Stimulated activated CD8-positive, alpha-beta memory T cell treated with anti-CD3 and anti-CD28 coated beads, Interleukin-7, amount 100 ng/mL, for 1 hour (primary cell): ENCODE results near the gene DCLK1.

Experiments used
- DNase-seq, 2 donors: peaks; one replicate each; pipeline ENCODE4 v3.0.0-alpha.2; 2020; ENCODE audit warnings: low read depth in 2 of 2

The DCLK1 gene

DNA sequence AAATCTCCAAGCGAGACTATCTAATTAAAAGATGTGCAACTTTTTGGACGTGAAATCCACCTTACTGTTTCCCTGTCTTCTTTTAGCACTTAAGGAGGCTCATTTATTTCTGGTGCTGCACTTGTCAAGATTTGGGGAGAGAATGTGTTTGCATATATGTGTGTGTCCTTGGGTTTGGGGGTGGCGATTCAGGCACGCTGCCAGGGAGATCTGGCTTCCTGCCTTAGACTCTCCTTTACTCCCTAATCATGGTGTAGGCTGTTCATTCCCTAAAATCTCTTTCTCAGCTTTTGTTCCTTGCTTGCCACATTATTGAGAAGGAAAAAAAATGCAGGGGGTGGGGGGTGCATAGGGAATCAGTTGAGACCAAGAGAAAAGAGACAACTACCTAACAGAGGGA, 271.2 kb downstream of the DCLK1 start:
- DNase-seq = no peak

DNA sequence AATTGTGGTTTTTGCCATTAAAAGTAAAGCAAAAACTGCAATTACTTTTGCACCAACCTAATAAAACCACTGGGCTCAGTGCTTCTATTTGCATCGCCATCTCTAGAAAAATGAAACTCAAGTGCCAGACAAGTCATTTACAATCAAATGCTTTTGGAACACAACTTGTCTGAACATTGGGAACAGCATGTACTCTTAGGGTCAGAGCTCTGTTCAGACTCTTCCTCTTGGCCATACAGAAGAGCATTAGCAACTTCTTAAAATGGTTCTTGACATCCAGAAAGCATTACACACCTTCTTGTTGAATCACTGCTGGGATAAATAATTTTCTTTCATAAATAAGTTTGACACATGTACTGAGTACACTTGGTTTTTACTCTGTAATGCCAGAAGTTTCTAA, 272.5 kb downstream of the DCLK1 start:
- no peak for DNase-seq

GRCh38 chr13:35857769-35858168, 273.4 kb downstream of the DCLK1 start:
- DNase-seq = no peak

DNA sequence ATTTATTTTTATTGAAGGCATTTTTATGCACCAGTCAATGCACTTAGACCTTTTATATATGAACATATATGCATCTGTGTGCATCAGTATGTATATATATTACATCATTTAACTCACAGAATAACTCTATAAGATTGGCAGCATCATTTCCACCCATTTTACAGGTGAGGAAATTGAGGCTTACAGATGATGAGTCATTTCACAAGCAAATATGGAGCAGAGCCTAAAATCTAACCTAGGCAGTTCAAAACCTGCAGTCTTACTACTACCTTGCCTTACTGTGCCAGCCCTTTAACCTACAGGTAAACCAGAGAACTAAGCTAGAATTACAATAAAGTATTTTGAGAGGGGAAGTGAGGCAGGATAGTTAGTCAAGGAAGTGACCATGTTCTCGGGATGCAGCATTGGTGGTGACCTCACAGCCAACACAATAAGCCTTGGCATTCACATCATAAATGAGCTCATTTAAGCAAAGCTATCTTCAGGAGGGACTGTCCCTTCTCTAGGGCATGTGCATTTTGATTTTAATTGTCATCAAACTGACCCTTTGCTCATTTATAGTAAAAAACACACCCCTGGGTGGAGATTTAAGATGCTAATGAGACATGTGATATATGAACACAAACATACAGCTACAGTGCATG, 274.3 kb downstream of the DCLK1 start:
- DNase-seq = no peak

DNA sequence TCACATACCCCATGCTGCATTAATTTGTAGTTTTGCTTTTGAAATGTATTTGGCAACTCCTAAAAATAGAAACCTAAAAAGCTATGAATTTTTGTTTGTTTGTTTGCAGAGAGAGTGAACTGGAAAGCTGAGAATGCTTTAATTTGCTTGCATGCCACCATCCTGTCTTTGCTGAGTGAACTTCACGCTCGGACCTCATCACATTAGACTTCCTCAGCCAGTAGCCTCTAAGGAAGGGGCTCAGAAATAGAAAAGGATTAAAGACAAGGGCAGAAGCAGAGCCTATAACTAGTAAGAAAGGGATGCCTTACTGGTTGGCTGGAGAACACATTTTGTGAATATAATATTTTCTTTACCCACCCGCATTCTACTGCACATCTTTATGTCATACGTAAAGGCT, 275.1 kb downstream of the DCLK1 start:
- DNase-seq = no peak

DNA sequence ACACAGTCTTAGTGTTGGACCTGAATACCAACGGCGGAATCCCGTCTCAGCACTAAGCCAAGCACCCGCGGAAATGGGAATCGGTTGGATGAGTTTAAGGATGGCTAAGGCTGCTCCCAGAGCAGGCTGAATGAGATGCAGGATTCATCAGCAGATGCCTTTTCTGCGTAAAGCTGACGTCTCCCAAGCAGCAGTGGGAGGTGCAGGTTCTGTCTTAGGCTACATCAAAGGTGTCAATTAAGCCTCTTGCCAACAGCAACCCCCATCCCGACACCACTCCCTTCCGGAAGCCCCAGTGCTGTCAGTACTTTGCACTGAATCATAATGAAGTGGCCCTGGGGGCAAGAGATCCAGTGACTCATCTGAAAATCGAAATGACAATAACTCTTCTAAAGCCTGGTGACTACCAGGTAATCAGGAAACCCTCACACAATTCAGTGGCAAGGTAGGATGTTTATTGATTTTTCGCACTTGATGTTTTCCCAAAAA, 275.6 kb downstream of the DCLK1 start:
- no peak for DNase-seq

- no peak for DNase-seq
Measured at GRCh38 chr13:35854286-35854685, 276.9 kb downstream of the DCLK1 start.

DNA sequence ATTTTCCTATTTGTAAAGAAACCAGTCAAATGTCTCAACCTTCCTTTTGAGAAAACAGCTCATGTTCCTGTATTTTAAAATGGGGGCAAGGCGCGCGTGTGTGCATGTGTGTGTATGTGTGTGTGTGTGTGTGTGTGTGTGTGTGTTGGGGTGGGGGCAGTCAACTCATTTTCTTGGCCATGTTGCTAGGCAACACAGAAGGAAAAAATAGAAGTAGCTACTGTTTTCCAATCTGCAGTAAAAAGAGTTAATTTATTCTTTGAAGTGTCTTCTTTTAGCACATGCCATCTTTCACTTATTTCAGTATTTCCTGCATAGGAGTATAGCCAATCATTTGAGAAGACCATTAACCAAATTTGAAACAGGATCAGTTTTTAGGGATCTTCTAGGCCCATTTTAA, 279.3 kb downstream of the DCLK1 start:
- DNase-seq = no peak

DNA sequence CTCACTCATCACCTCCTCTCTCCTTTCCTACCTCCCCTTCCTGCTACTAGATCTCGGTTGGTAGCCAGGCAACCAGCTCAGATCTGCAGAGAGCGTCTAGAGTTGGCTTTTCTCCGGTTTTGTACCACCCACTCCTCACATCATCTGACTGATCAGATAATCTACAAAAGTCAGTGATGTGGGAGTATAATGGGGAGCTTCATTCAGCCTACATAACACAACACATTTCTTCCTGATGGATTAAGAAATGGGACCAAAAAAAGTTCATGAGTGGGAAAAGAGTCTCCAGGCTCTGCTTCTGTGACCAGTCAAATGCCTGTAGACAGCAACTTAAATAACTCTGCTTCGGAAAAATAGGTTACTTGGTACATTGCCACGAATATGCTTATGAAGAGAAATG, 279.8 kb downstream of the DCLK1 start:
- no peak for DNase-seq

- no peak for DNase-seq
Measured at GRCh38 chr13:35850569-35850968, 280.6 kb downstream of the DCLK1 start.

DNA sequence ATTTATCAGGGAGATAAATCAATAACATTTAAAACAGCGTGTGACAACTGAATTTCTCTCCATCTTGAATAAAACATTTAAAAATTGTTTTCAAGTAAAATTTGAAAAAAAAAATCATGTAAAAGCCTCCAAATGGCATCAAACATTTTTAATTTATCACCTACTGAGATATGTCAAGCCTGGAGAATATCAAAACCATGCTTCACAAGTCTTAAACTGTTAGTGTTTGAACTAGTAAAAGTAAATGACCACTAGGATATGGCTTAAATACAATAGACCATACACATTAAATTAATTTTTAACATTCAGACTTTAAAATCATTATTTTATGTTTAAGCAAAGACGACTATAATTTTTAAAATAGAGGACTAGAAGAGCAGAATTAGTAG, 281.9 kb downstream of the DCLK1 start:
- no peak for DNase-seq

DNA sequence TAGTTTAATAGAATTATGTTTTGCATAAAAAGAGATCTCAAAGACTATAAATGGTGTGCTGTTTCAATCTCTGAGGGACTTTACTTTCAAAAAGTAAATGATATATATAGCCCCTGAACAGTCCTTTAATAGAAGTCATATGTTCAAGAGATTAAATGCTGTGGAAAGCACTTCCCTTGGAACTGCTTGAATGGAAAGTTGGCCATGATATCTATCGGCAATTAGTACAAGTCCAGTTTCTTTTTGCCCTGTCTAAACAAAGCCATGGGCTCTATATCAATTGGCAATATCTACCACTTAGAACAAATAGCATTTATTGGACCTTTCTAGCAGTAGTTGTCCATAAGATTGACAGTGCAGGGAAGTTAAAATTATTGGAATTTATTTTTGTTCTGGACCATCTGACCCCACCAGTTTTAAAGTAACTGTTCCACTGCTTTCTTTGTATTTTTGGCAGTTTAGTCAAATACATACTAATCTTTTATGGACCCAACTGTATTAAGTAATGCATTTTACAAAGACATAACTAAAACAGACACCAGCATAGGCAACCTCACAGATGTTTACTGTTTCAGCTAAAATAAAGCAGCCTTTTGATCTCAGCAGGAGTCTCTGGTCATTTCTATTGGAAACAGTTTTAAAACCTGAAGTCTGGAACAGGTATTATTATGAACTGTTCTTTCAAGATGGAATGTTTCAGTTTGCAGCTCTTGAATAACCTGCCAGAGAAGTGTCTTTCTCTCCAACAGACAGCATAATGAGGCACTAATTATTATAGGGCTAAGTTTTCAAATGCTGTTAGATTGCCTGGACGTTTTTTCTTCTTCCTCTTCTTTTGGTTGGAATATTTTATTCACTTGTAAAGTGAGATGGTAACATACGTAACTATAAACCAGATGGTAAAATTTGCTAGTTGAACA, 282.6 kb downstream of the DCLK1 start:
- no peak for DNase-seq

DNA sequence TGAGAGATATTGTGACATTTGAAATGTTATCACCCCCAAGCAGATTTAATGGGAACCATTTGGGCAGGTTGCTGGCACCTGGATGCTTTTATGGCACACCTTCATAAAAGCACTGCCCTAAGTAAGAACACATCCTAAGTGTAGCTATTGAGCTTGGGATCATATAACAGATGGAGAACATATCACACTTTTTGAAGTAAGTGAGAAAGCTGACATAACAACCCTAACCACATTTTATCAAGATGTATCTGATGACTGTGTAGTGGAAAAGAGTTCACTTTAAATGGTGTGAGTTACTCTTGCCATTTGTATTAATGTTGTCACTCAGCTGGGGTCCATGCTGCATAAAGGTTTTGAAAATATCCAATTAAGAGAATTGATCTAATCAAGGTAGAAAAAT, 287.9 kb downstream of the DCLK1 start:
- DNase-seq = no peak

- DNase-seq = no peak
Measured at GRCh38 chr13:35841060-35841521, 290.1 kb downstream of the DCLK1 start.

DNA sequence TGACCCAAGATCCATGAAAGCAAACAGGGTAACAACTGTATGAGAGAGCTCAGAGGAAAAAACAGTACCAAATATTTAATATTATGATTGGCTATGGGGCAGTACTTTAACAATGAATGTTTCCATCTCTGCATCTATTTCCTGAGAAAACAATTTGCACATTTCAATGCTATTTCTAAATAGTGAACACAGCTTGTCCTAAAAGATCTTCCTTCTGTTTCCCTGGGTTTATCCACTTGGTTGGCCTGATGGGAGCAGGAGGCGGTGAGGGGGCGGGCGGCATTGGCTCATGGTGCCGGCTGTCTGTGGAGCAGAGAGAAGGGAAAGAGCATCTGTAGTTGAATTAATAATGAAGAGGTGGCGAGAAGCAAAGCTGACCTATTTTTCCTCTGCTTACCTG, 291.4 kb downstream of the DCLK1 start:
- no peak for DNase-seq

- DNase-seq = no peak
Measured at GRCh38 chr13:35838356-35838755, 292.8 kb downstream of the DCLK1 start.

- no peak for DNase-seq
Measured at GRCh38 chr13:35836446-35836845, 294.7 kb downstream of the DCLK1 start.

DNA sequence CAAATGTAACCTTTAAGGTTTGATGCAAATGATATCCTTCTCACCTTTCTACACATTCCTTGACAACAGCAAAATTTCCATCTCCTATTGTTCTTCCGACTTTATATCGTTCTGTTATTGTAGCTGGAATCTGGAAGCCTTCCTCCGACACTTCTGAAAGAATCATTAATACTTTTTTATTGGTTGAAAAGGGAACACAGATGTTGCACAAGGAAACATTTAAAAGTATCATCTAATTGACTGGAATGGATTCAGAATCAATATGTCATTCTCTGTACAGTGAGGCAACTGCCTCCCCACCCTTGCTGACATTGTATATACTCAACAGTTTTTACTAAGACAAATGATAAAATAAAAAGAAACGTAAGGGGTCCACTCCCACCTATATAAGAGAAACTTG, 295.2 kb downstream of the DCLK1 start:
- no peak for DNase-seq

DNA sequence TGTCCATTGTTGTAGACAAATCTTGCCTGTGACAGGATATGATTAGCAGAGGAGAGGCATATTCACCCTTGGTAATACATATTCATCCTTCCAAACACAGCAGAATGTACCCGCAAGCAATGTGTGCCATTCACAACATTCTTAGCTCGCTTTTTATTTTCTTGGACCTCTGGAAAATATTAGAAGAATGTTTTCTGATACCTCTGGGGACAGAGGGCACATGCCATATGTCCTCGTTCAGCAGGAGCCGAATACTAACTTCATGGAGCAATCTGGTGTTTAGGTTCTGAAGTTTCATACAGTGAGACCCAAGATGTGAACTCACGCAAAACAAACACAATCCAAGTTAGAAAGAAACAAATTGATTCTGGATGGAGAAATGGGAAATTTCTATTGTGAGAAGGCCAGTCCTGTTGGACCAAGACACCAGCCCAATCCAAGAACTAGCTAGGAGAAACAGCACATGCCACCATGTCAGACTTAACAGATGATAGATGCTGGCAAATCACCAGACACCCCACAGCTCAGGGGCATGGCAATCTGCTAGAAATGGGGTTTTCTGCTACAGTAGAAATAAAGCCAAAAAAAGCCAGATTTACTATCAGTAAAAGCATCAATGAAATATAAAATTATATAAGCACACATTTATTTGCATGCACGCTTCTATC, 297.4 kb downstream of the DCLK1 start:
- DNase-seq = no peak

- DNase-seq = no peak
Measured at GRCh38 chr13:35833031-35833430, 298.2 kb downstream of the DCLK1 start.

DNA sequence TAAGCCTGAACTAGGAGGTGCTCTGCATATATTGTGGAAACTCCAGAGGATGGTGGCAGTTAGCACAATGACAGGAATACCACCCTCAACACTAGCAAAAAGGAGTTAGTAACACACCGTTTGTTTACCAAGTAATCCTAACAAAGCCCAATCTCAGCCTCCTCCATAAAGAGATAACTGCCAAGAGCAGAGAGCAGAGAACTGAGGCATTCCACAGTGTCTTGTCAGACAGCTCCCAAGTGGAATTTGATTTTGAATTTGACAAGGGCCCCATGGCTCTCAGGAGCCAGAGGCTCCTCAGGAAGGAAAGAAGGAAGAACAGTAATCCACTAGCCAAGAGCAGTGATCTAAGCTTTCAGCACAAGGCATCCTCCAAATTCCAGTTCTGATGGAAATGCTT, 298.6 kb downstream of the DCLK1 start:
- DNase-seq = no peak

- no peak for DNase-seq
Measured at GRCh38 chr13:35830850-35831450, 300.2 kb downstream of the DCLK1 start.
